Fibroblast of lung (primary cell): ENCODE data around the gene PSMB11. TPM values are rescaled to one million over a fixed set of nuclear protein-coding genes. Genes with fewer than 3 reads are reported as not detected.
A peak's percentile ranks its signal among the peaks of the same experiment; 100 is the strongest.

ENCODE experiments used
- DNase-seq, 2 donors: peaks; one replicate each; pipeline versions ENCODE4 v3.0.0 to v3.0.0-alpha.2; 2010; ENCODE audit warnings: low read depth in 2 of 2
- H2AFZ ChIP-seq: 2 replicates; pipeline ENCODE4 v1.5.1; 2012; ENCODE audit warnings: low read length, control low read depth, inconsistent platforms
- H3K27ac ChIP-seq: 2 replicates; pipeline ENCODE4 v1.5.1; 2011; ENCODE audit warnings: low read length, control low read depth; ENCODE audit not compliant: insufficient read depth
- H3K27me3 ChIP-seq: 2 replicates; pipeline ENCODE4 v1.5.1; 2011; ENCODE audit warnings: mild to moderate bottlenecking, low read length; ENCODE audit not compliant: control insufficient read depth, insufficient read depth
- H3K36me3 ChIP-seq: 2 replicates; pipeline ENCODE4 v1.5.1; 2011; ENCODE audit warnings: low read length; ENCODE audit not compliant: control insufficient read depth, insufficient read depth
- H3K4me1 ChIP-seq: 2 replicates; pipeline ENCODE4 v1.5.1; 2011; ENCODE audit warnings: low read length; ENCODE audit not compliant: control insufficient read depth, insufficient read depth; ENCODE audit errors: extremely low read depth
- H3K4me2 ChIP-seq: 2 replicates; pipeline ENCODE4 v1.5.1; 2011; ENCODE audit warnings: low read length, control low read depth; ENCODE audit not compliant: insufficient read depth; ENCODE audit errors: extremely low read depth
- H3K4me3 ChIP-seq, 4 experiments: fragments of 200-600 bp in 1 of 4; sonication (generic) in 1 of 4; replicated peaks in 1 of 4; 2 replicates each; pipeline ENCODE4 v1.5.1; 2011 to 2016; ENCODE audit warnings: low read length in 4 of 4, low read depth in 3 of 4, mild to moderate bottlenecking in 3 of 4, control low read depth in 2 of 4, inconsistent platforms in 1 of 4, mixed read lengths in 1 of 4; ENCODE audit not compliant: insufficient read depth in 1 of 4; ENCODE audit errors: control extremely low read depth in 1 of 4
- H3K79me2 ChIP-seq: 2 replicates; pipeline ENCODE4 v1.5.1; 2012; ENCODE audit warnings: mild to moderate bottlenecking, low read length, inconsistent platforms; ENCODE audit not compliant: control insufficient read depth, insufficient read depth
- H3K9ac ChIP-seq: 2 replicates; pipeline ENCODE4 v1.5.1; 2011; ENCODE audit warnings: mild to moderate bottlenecking, low read length, control low read depth; ENCODE audit not compliant: insufficient read depth
- H3K9me3 ChIP-seq: 2 replicates; pipeline ENCODE4 v1.5.1; 2012; ENCODE audit warnings: low read depth, low read length; ENCODE audit not compliant: control insufficient read depth, insufficient read depth
- H4K20me1 ChIP-seq: 2 replicates; pipeline ENCODE4 v1.5.1; 2011; ENCODE audit warnings: low read length; ENCODE audit not compliant: control insufficient read depth, insufficient read depth; ENCODE audit errors: extremely low read depth
- CTCF ChIP-seq, 2 donors: IDR thresholded peaks in 1 of 2; conservative IDR thresholded peaks in 1 of 2; 1 replicate in 1 of 2; 2 replicates in 1 of 2; pipeline ENCODE4 v1.5.1; 2011 to 2012; ENCODE audit warnings: low read length in 2 of 2, control low read depth in 1 of 2, inconsistent platforms in 1 of 2, low read depth in 1 of 2, mild to moderate bottlenecking in 1 of 2
- EZH2 ChIP-seq: IDR thresholded peaks from 2 replicates; pipeline ENCODE4 v1.5.1; 2012; ENCODE audit warnings: low read length, control low read depth, mild to moderate bottlenecking; ENCODE audit errors: missing control alignments
- polyA plus RNA-seq, 2 donors: library from polyadenylated mRNA; depleted of rRNA in 1 of 2; stranded (reverse) in 1 of 2; unstranded in 1 of 2; fragments of >200 nt; gene quantifications; 2 replicates each; pipeline ENCODE4 v1.2.1, GENCODE V29; 2011 to 2012; ENCODE audit warnings: missing spikeins in 1 of 2
- total RNA-seq: library from RNA; depleted of rRNA; stranded (reverse); fragments of >200 nt; gene quantifications from 2 replicates; pipeline ENCODE4 v1.2.1, GENCODE V29; 2014

The PSMB11 gene
- total and polyA plus RNA-seq, 2 donors (not counting 1 experiment from before 2014, with no cell fraction given): under 0.01 TPM; not detected in 1

DNA sequence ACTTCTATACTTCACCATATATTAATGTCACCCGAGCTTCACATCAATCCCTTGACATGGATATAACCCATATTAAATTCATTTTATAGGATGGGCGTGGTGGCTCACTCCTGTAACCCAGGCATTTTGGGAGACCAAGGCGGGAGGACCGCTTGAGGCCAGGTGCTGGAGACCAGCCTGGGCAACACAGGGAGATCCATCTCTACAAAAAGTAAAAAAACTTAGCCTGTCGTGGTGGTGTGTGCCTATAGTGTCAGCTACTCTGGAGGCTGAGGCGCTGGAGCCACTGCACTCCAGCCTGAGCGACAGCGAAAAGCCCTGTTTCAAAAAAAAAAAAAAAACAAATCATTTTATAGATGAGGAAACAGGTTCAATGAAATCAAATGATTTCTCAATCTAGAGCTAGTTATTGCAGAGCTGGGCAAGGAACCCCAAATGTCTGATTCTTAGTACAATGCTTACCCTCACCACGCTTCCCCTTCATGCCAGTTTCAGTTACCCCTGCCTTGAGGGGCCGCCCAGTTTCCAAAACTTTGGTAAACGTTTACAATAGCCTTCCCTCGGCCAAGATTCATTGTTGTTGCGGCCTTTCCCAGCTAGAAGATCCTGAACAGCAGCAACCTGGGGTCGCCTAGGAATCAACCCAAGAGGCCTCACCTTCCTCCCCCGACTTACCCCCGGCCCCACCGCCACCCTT lies 8.1 kb upstream of the PSMB11 start:
- Histone ChIP-seq H4K20me1 (no peaks in the 10 kb centered on the region), H3K9me3 (no peaks in the 10 kb centered on the region), H3K4me1 (peaks cover 3% of the 10 kb centered on the region), H3K27me3 (no peaks in the 10 kb centered on the region), H3K36me3 (peaks cover 10% of the 10 kb centered on the region), H3K27ac (peak overlapping the region; percentile 97), H3K9ac (peak overlapping the region; percentile 98), H2AFZ (peak overlapping the region; percentile 93), H3K4me3 (peak overlapping the region; percentile 78 to 99 (median 96)), H3K79me2 (peaks cover 19% of the 10 kb centered on the region), H3K4me2 (peak overlapping the region; percentile 81)
- no peak for DNase-seq
- TF ChIP-seq CTCF (conservative IDR thresholded peaks at IDR 0.05 in 1 of 2, IDR thresholded peaks at IDR 0.05 in 1 of 2; ENCODE audit: low read depth in 1 of 2, low read length in 2 of 2) (no peak), EZH2 (no peak)

DNA sequence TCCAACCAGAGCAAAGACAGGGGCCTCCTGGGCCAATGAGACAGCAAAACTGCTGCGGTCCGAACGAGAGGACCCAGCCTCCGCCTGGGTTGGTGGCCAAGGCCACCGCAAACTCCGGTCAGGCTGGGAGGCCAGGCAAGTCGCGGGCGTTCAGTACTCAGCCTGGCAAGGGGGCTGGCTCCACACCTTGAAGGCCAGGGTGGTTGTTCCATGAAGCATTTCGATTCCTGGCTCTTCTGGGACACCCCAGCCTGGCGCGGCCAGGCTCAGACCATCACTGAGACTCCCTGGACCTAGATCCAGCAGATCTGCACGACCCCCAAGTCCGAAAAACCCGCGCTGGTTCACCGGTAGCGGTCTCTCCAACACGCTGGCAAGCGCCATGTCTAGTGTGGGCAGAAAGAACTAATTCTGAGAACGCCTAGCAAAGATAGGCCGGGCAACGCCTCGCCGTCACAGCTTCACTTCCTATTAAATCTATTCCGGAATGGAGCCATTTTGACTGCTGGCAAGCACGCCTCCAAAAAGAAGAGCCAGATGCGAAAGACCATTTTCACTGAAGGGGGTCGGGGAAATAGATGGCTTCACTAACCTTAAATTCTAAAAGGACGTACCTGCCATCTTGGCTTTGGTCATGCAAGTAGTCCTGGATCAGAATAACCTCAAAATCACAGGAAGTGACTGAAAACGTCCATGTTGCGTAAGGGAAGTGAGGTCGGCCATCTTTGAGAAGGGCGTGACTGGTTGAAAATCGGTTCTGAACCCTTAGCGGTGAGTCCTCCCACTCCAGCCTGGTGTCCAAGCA lies 7.3 kb upstream of the PSMB11 start, which contains the start of gene PSMB5:
PSMB5 (minus strand) TSS at position 403 of the 805 bp plus-strand sequence; CDS start at position 384, 19 bp downstream.
- peaks cover 18% of the 10 kb centered on the region for H3K79me2 ChIP-seq
- H3K4me3 ChIP-seq: peak within 1 kb of the TSS; percentile 78 to 99 (median 96)
- H3K9me3 ChIP-seq: no peaks in the 10 kb centered on the region
- TF ChIP-seq EZH2: no peak
- TF ChIP-seq CTCF (conservative IDR thresholded peaks at IDR 0.05 in 1 of 2, IDR thresholded peaks at IDR 0.05 in 1 of 2; ENCODE audit: low read depth in 1 of 2, low read length in 2 of 2): peak in 1 of 2 donors; percentile 9
- DNase-seq: peak; percentile 96
- H2AFZ ChIP-seq: peak within 1 kb of the TSS; percentile 97
- H3K9ac ChIP-seq: peak within 1 kb of the TSS; percentile 98
- peaks cover 10% of the 10 kb centered on the region for H3K36me3 ChIP-seq
- H3K4me1 ChIP-seq: peaks cover 3% of the 10 kb centered on the region
- peak within 1 kb of the TSS; percentile 97 for H3K27ac ChIP-seq
- no peaks in the 10 kb centered on the region for H4K20me1 ChIP-seq
- H3K4me2 ChIP-seq: peak within 1 kb of the TSS; percentile 91
- H3K27me3 ChIP-seq: no peaks in the 10 kb centered on the region
